HFF-Myc (cell line): ENCODE data around the gene CLINT1.
A peak's percentile ranks its signal among the peaks of the same experiment; 100 is the strongest.

Experiments used
- DNase-seq: peaks from one replicate; pipeline ENCODE4 v3.0.0-alpha.2; 2011; ENCODE audit warnings: low read depth; ENCODE audit errors: extremely low read depth
- H3K4me3 ChIP-seq: replicated peaks from 2 replicates; pipeline ENCODE4 v1.5.1; 2011; ENCODE audit warnings: low read depth, mild to moderate bottlenecking, control low read depth, low read length
- TF ChIP-seq, protein P1 (sequence below): IDR thresholded peaks from 2 replicates; pipeline ENCODE4 v1.5.1; 2012; ENCODE audit warnings: mild to moderate bottlenecking, low read depth, low read length, control low read depth; ENCODE audit errors: missing control alignments

CLINT1 gene

DNA sequence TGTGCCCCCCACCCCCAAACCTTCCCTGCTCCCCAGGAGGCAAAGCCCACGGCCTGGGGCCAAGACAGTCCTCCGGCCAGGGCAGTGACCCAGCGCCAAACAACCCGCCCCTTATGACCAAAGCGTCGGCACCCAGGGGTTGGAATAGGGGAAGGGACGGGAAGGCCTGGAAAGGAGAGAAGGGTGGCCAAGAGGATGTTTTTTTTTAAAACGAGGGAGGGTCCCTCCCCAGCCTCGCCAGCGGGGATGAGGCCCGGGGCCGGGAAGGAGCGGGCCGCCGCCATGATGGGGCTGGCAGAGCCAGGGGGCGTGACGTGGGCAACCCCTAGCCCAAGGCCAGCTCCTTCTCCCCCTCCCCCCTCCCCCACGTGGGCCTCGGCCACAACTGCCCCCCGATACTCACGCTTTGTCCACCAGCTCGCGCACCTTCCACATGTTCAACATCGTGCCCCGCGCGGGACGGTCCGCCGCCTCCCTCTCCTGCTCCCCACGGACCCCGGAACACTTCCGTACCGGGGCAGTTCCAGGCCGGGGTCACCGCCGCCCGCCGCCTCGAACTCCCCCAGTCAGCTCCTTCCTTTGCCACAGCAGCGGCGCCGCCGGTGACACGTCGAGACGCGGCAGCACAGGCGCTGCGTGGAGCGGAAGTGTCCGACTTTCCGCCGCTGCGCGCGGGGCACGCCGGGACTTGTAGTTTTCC, at the start of gene CLINT1:
Gene CLINT1, minus strand, starts transcription at position 619 of the 700 bp plus-strand sequence. Its CDS starts 175 bp downstream, at position 444.
- peak; percentile 29 for DNase-seq
- TF ChIP-seq, protein P1, sequence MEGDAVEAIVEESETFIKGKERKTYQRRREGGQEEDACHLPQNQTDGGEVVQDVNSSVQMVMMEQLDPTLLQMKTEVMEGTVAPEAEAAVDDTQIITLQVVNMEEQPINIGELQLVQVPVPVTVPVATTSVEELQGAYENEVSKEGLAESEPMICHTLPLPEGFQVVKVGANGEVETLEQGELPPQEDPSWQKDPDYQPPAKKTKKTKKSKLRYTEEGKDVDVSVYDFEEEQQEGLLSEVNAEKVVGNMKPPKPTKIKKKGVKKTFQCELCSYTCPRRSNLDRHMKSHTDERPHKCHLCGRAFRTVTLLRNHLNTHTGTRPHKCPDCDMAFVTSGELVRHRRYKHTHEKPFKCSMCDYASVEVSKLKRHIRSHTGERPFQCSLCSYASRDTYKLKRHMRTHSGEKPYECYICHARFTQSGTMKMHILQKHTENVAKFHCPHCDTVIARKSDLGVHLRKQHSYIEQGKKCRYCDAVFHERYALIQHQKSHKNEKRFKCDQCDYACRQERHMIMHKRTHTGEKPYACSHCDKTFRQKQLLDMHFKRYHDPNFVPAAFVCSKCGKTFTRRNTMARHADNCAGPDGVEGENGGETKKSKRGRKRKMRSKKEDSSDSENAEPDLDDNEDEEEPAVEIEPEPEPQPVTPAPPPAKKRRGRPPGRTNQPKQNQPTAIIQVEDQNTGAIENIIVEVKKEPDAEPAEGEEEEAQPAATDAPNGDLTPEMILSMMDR, result no peak
- H3K4me3 ChIP-seq, result peak within 1 kb of the TSS; percentile 98

DNA sequence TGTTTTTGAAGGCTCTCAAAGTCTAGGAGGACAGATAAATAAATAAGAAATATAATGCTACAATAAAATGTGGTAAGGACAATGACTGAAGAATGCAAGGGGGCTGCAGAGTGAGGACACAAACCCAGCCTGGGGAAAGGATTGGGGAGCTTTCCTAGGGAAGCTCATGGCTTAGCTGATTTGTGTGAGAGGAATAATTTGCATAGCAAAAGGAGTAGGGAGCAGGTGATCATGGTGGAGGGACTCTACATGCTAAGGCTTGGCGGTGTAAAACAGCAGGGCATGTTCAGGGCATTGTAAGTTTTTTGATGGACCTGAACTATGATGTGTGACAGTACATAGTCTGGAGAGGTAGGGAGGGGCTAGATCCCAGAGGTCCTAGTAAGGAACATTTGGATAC, 49.5 kb upstream of the CLINT1 start:
- H3K4me3 ChIP-seq, result no peak overlapping the region
- no peak for DNase-seq
- TF ChIP-seq, protein P1, result no peak

DNA sequence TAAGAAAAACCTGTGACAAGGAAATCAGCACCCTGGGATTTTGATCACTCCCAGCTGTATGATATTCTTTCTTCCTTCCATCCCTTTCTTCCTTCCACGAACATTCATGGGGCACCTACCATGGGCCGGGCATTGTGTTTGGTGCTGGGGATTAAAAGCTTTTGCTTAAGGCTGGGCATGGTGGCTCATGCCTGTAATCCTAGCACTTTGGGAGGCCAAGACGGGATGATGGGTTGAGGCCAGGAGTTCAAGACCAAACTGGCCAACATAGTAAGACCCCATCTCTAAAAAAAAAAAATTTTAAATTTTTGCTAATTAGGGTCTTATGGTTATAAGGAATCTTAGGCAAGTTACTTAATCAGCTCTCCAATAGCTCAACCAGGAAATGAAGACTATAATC, 48.5 kb upstream of the CLINT1 start:
- no peak overlapping the region for H3K4me3 ChIP-seq
- TF ChIP-seq, protein P1, result no peak
- no peak for DNase-seq

DNA sequence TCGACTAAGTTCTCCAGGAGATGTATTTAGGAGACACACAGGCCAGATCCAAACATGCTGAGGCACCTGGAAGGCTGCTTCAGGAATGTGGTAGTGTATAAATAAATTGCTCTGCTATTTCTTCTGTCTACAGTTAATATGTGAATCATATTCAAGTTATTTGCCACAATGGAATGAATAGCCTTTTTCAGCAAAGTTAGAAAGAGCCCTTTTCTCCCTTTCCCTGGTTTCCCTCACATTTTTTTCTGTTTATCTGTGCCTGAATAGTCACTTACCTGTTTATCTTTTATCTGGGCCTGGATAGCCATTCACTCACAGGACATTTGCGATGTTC, 44.1 kb upstream of the CLINT1 start:
- TF ChIP-seq, protein P1, result no peak
- H3K4me3 ChIP-seq, result no peak overlapping the region
- no peak for DNase-seq

DNA sequence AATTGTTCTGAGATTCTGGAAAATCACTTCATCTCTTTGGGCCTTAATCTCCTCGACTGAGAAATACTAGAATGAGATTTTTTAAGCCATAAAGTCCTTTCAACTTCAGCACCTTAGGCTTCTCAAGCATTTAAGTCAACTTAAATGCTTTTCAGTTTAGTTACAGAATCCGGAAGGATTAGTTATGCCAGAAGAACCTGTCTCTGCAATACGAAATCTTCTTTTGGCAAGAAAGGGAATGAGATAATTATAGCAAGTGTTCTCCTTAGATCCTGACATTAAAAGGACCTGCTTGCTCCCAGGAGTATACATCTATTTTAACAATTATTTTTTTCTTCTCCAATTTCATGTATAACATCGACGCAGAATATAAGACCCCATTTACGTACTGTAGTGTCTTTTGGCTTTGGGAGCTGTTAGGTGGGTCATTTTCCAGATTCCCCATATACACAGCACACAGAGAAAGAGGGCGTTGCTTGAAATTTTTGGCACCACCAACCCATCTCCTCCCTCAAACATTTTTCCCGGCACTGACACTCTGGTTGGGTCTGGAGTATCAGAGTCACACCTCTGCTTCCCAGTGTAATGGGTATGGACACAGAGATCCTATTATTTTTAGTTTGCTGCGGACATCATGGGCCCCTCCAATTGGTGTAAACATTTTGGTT, 43.6 kb upstream of the CLINT1 start:
- DNase-seq, result no peak
- TF ChIP-seq, protein P1, result no peak
- H3K4me3 ChIP-seq, result no peak overlapping the region

DNA sequence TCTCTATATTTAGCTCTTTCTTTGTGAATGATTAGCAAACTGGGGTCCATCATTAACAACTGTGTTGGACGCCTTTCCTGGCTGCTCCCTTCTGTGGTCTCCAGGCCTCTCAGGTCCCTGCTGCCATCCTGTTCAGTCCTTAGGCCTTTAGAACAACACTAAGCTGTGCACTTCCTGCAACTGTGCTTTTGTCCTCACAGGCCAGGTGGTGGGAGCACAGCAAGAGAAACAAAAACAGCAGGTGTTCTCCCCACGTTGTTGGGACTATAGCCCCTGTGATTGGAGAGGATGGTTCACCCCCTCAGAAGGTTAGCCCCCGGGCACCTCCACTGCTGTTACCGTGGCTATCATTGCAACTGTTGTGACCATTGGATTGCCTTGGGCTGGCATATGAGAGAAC, 41.7 kb upstream of the CLINT1 start:
- TF ChIP-seq, protein P1, result no peak
- no peak overlapping the region for H3K4me3 ChIP-seq
- DNase-seq, result no peak
